Endothelial cell of umbilical vein (primary cell): ENCODE data around the gene PAN3. TPM values are rescaled to one million over a fixed set of nuclear protein-coding genes. Genes with fewer than 3 reads are reported as not detected.

Experiments used
- BruUV-seq: library from RNA; stranded (reverse); fragments of 400-500 nt; replicated peaks from 2 replicates; lab custom pipeline; 2021; lab: Mats Ljungman, UMichigan
- CTCF ChIA-PET: fragments of 300-600, 350-600 bp; sonication (Branson Sonifier 250); formaldehyde crosslinking; loops from one replicate; lab custom pipeline; 2021; ENCODE audit warnings: antibody characterized with exemption, inconsistent platforms; lab: Charles Lee
- POLR2A ChIA-PET: fragments of 300-600, 350-600 bp; sonication (Branson Sonifier 250); formaldehyde crosslinking; loops from one replicate; lab custom pipeline; 2021; ENCODE audit warnings: antibody characterized with exemption, inconsistent platforms; lab: Charles Lee
- DNase-seq: peaks from one replicate; pipeline ENCODE4 v3.0.0-alpha.2; 2011; ENCODE audit warnings: low read depth, low spot score
- FAIRE-seq: peaks from 2 replicates; lab custom pipeline; 2011; peaks lifted over from hg19 to GRCh38; lab: Jason Lieb, UNC
- H2AFZ ChIP-seq: 2 replicates; pipeline ENCODE4 v1.6.0; 2012; ENCODE audit warnings: low read depth, low read length, control low read depth, inconsistent platforms
- H3K27ac ChIP-seq: 2 replicates; pipeline ENCODE4 v1.5.1; 2011; ENCODE audit warnings: low read depth, mild to moderate bottlenecking, control low read depth, low read length, moderate library complexity; ENCODE audit not compliant: insufficient read depth
- H3K27me3 ChIP-seq, 2 experiments: 2 replicates each; pipeline versions ENCODE4 v1.6.0 to v1.6.1; 2011; ENCODE audit warnings: low read length in 2 of 2, mixed read lengths in 1 of 2; ENCODE audit not compliant: control insufficient read depth in 2 of 2, insufficient read depth in 2 of 2
- H3K36me3 ChIP-seq, 2 experiments: 2 replicates in 1 of 2; 3 replicates in 1 of 2; pipeline ENCODE4 v1.5.1; 2011; ENCODE audit warnings: low read length in 2 of 2, mild to moderate bottlenecking in 1 of 2, moderate library complexity in 1 of 2; ENCODE audit not compliant: control insufficient read depth in 2 of 2, insufficient read depth in 2 of 2; ENCODE audit errors: extremely low read depth in 1 of 2
- H3K4me1 ChIP-seq: 3 replicates; pipeline ENCODE4 v1.5.1; 2011; ENCODE audit warnings: mild to moderate bottlenecking, low read length; ENCODE audit not compliant: control insufficient read depth, insufficient read depth; ENCODE audit errors: extremely low read depth
- H3K4me2 ChIP-seq: 2 replicates; pipeline ENCODE4 v1.6.1; 2011; ENCODE audit warnings: low read length, control low read depth, mixed read lengths; ENCODE audit not compliant: insufficient read depth
- H3K4me3 ChIP-seq, 3 experiments: fragments of 200-600 bp in 1 of 3; sonication (generic), shearing (Covaris generic) in 1 of 3; replicated peaks in 1 of 3; 2 replicates each; pipeline ENCODE4 v1.5.1; 2011 to 2016; ENCODE audit warnings: control low read depth in 3 of 3, low read length in 3 of 3, mild to moderate bottlenecking in 2 of 3, inconsistent platforms in 1 of 3, low read depth in 1 of 3, moderate library complexity in 1 of 3; ENCODE audit not compliant: insufficient read depth in 1 of 3
- H3K79me2 ChIP-seq: 2 replicates; pipeline ENCODE4 v1.6.0; 2012; ENCODE audit warnings: low read length, inconsistent platforms; ENCODE audit not compliant: control insufficient read depth, insufficient read depth
- H3K9ac ChIP-seq: replicated peaks from 2 replicates; pipeline ENCODE3; 2011; ENCODE audit warnings: low read length, control low read depth; ENCODE audit not compliant: insufficient read depth; ENCODE audit errors: extremely low read depth
- H3K9me1 ChIP-seq: replicated peaks from 3 replicates; pipeline ENCODE4 v1.6.0; 2011; ENCODE audit warnings: mild to moderate bottlenecking, low read length; ENCODE audit not compliant: control insufficient read depth, insufficient read depth; ENCODE audit errors: extremely low read depth
- H3K9me3 ChIP-seq: replicated peaks from 2 replicates; pipeline ENCODE4 v1.5.1; 2012; ENCODE audit warnings: low read length, inconsistent platforms; ENCODE audit not compliant: control insufficient read depth, insufficient read depth
- H4K20me1 ChIP-seq: replicated peaks from 2 replicates; pipeline ENCODE3; 2011; ENCODE audit warnings: mild to moderate bottlenecking, low read length; ENCODE audit not compliant: control insufficient read depth, insufficient read depth; ENCODE audit errors: extremely low read depth
- EZH2 ChIP-seq: IDR thresholded peaks from 2 replicates; pipeline ENCODE4 v1.6.1; 2012; ENCODE audit warnings: borderline replicate concordance, low read depth, mild to moderate bottlenecking, moderate library complexity, low read length, inconsistent platforms; ENCODE audit not compliant: severe bottlenecking
- FOS ChIP-seq: IDR thresholded peaks from 2 replicates; pipeline ENCODE4 v1.6.1; 2011; ENCODE audit warnings: mild to moderate bottlenecking, low read length, moderate library complexity, borderline replicate concordance; ENCODE audit not compliant: insufficient read depth
- GATA2 ChIP-seq: IDR thresholded peaks from 2 replicates; pipeline ENCODE4 v1.7.0; 2011; ENCODE audit warnings: low read depth, mild to moderate bottlenecking, moderate library complexity, mixed read lengths, low read length; ENCODE audit not compliant: insufficient read length, insufficient read depth
- JUN ChIP-seq: IDR thresholded peaks from 2 replicates; pipeline ENCODE4 v1.6.1; 2011; ENCODE audit warnings: borderline replicate concordance, low read depth; ENCODE audit not compliant: insufficient read length, insufficient read depth
- MYC ChIP-seq: IDR thresholded peaks from one replicate; pipeline ENCODE4 v1.6.1; 2011; ENCODE audit warnings: mild to moderate bottlenecking, low read depth, low read length
- POLR2A ChIP-seq: IDR thresholded peaks from 2 replicates; pipeline ENCODE4 v1.6.1; 2012; ENCODE audit warnings: low read depth, mild to moderate bottlenecking, control low read depth, low read length
- POLR2AphosphoS5 ChIP-seq: IDR thresholded peaks from 2 replicates; pipeline ENCODE4 v1.6.1; 2012; ENCODE audit warnings: low read depth, mild to moderate bottlenecking, control low read depth, low read length, moderate library complexity; ENCODE audit not compliant: insufficient read depth
- dilution Hi-C: fragments of 300-500 bp; cut with MboI; formaldehyde crosslinking; loops from one replicate; pipeline ENCODE4 v1.15.0; 2019; ENCODE audit warnings: low sequenced_read_pairs; ENCODE audit not compliant: extremely low pct_ligation_motif_present
- intact Hi-C: fragments of 100-400 bp; cut with micrococcal nuclease; formaldehyde crosslinking; loops from one replicate; pipeline ENCODE4 v1.10.0; 2022
- polyA plus RNA-seq, 4 experiments: library from polyadenylated mRNA; depleted of rRNA in 3 of 4; stranded (reverse) in 3 of 4; unstranded in 1 of 4; fragments of >200 nt; gene quantifications; 2 replicates each; pipeline versions ENCODE4 v1.2.1 to v1.2.3, GENCODE V29; 2011 to 2012; ENCODE audit warnings: missing spikeins in 1 of 4
- total RNA-seq: library from RNA; stranded (reverse); gene quantifications from 2 replicates; pipeline ENCODE4 v1.2.3, GENCODE V29; 2021
- TF ChIP-seq, protein P1 (sequence below), 2 donors: IDR thresholded peaks; 1 replicate in 1 of 2; 2 replicates in 1 of 2; pipeline ENCODE4 v1.5.1; 2011; ENCODE audit warnings: low read length in 2 of 2, mild to moderate bottlenecking in 2 of 2, moderate library complexity in 2 of 2, control low read depth in 1 of 2, inconsistent platforms in 1 of 2, low read depth in 1 of 2; ENCODE audit not compliant: insufficient read depth in 1 of 2; ENCODE audit errors: extremely low read depth in 1 of 2
- TF ChIP-seq, protein P2 (sequence below): IDR thresholded peaks from 2 replicates; pipeline ENCODE4 v1.6.1; 2011; ENCODE audit not compliant: insufficient read depth, insufficient read length

The PAN3 gene
- total and polyA plus RNA-seq, 2 donors (not counting 3 experiments of a cell fraction or from before 2014, with no cell fraction given): 8.5 to 31.9 TPM

DNA sequence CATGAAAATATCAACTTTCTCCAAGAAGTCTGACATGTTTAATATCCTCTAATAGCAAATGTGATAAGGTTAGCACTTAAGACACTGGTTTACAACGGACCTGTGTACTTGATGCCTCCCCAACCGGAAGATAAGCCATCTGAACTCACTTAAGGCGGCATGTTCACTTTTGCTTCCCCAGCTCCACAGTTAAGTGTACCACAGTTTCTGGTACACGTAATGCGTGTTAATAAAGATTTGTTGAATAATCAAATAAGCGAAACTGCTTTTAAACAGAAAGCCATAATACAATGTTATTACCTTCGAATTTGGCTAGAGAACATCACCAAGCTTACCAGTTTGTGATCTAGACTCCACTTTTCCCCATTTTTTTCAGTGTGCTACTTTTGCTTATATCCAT lies 1.4 kb upstream of the PAN3 start:
- ChIA-PET CTCF (interaction anchor here (1.2 kb wide), 1 partner anchor 19 kb away, joined by 4 read pairs; no protein-coding TSS in a partner anchor), POLR2A (no interaction called here)
- TF ChIP-seq GATA2: no peak
- no peak for TF ChIP-seq EZH2
- no peak for TF ChIP-seq MYC
- TF ChIP-seq POLR2A: no peak
- no peak for TF ChIP-seq POLR2AphosphoS5
- no peak overlapping the region for H3K27ac ChIP-seq
- H3K9ac ChIP-seq: peak overlapping the region; percentile 98
- peaks cover 20% of the 10 kb centered on the region for H3K4me1 ChIP-seq
- no peaks in the 10 kb centered on the region for H3K36me3 ChIP-seq
- H3K9me1 ChIP-seq: no peaks in the 10 kb centered on the region
- H2AFZ ChIP-seq: no peak overlapping the region
- H4K20me1 ChIP-seq: no peaks in the 10 kb centered on the region
- DNase-seq (no peak), FAIRE-seq (peak; percentile 35)
- dilution Hi-C loops (no loop called here), intact Hi-C loops (loop anchor here (1.0 to 10.0 kb wide), 3 partner anchors 358 to 522 kb away; partner anchors contain the start of genes FLT1 and POMP)
- no peaks in the 10 kb centered on the region for H3K27me3 ChIP-seq
- peaks cover 35% of the 10 kb centered on the region for H3K79me2 ChIP-seq
- BruUV-seq: no TSS peak
- peak overlapping the region in 1 of 3 experiments; percentile 100 for H3K4me3 ChIP-seq
- no peaks in the 10 kb centered on the region for H3K9me3 ChIP-seq
- H3K4me2 ChIP-seq: peak overlapping the region; percentile 100

DNA sequence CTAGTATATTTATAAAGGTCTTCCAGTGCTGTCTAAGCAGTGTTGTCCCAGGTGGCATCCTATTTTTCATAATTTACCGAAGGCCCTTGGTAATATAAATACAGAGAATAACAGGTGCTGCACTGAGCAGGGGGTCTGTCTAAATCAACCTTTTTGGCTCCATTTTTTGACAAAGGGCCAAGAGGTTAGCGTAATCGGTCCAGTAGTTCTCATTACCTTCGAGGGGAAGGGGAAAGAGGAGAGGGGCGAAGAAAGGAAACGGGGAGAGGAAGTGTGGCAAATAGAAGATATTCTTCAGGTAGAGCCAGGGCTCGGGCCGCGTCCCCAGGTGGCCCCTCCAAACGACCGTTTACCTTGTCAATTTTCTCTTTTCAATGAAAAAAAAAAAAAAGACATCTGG lies 749 bp upstream of the PAN3 start:
- H2AFZ ChIP-seq: peak overlapping the region; percentile 97
- H3K9me1 ChIP-seq: no peaks in the 10 kb centered on the region
- H3K27me3 ChIP-seq: no peaks in the 10 kb centered on the region
- intact Hi-C loops: loop anchor here (1.0 to 10.0 kb wide), 3 partner anchors 357 to 522 kb away; partner anchors contain the start of genes FLT1 and POMP
- peak overlapping the region; percentile 98 for H3K9ac ChIP-seq
- dilution Hi-C loops: no loop called here
- DNase-seq (no peak), FAIRE-seq (peak; percentile 35)
- no peaks in the 10 kb centered on the region for H3K36me3 ChIP-seq
- peak overlapping the region; percentile 78 to 100 (median 99) for H3K4me3 ChIP-seq
- H3K4me1 ChIP-seq: peaks cover 20% of the 10 kb centered on the region
- H4K20me1 ChIP-seq: peaks cover 4% of the 10 kb centered on the region
- TF ChIP-seq FOS: no peak
- TF ChIP-seq JUN: no peak
- TF ChIP-seq POLR2A: no peak
- TF ChIP-seq MYC: no peak
- no peak for TF ChIP-seq POLR2AphosphoS5
- TF ChIP-seq EZH2: no peak
- no peak for TF ChIP-seq GATA2
- TF ChIP-seq, protein P1, sequence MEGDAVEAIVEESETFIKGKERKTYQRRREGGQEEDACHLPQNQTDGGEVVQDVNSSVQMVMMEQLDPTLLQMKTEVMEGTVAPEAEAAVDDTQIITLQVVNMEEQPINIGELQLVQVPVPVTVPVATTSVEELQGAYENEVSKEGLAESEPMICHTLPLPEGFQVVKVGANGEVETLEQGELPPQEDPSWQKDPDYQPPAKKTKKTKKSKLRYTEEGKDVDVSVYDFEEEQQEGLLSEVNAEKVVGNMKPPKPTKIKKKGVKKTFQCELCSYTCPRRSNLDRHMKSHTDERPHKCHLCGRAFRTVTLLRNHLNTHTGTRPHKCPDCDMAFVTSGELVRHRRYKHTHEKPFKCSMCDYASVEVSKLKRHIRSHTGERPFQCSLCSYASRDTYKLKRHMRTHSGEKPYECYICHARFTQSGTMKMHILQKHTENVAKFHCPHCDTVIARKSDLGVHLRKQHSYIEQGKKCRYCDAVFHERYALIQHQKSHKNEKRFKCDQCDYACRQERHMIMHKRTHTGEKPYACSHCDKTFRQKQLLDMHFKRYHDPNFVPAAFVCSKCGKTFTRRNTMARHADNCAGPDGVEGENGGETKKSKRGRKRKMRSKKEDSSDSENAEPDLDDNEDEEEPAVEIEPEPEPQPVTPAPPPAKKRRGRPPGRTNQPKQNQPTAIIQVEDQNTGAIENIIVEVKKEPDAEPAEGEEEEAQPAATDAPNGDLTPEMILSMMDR (IDR thresholded peaks at IDR 0.05; ENCODE audit: extremely low read depth in 1 of 2, insufficient read depth in 1 of 2, low read depth in 1 of 2, low read length in 2 of 2): no peak
- TF ChIP-seq, protein P2, sequence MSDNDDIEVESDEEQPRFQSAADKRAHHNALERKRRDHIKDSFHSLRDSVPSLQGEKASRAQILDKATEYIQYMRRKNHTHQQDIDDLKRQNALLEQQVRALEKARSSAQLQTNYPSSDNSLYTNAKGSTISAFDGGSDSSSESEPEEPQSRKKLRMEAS: no peak
- peak overlapping the region; percentile 93 for H3K27ac ChIP-seq
- peaks cover 41% of the 10 kb centered on the region for H3K79me2 ChIP-seq
- ChIA-PET CTCF (interaction anchor here (1.0 kb wide), 1 partner anchor 659 kb away, joined by 7 read pairs; no protein-coding TSS in a partner anchor), POLR2A (interaction anchor here (0.7 kb wide), 2 partner anchors 51 to 299 kb away, joined by 3 to 4 read pairs; no protein-coding TSS in a partner anchor)
- H3K4me2 ChIP-seq: peak overlapping the region; percentile 100
- TSS peak; percentile 66 for BruUV-seq
- H3K9me3 ChIP-seq: no peaks in the 10 kb centered on the region
